OCI-LY1 (cell line): ENCODE data around the gene TFB2M.

Source experiments
- H2AFZ ChIP-seq: fragments of 200-600 bp; sonication (generic), shearing (Covaris generic); 2 replicates; pipeline ENCODE4 v1.6.0; 2014; ENCODE audit warnings: antibody characterized with exemption, mild to moderate bottlenecking, low read length
- H3F3A ChIP-seq: fragments of 200-600 bp; sonication (generic), shearing (Covaris generic); 2 replicates; pipeline ENCODE4 v1.6.0; 2014; ENCODE audit warnings: mild to moderate bottlenecking, antibody characterized with exemption, low read length, moderate library complexity; ENCODE audit not compliant: insufficient read depth
- H3K27ac ChIP-seq: fragments of 200-600 bp; sonication (generic); 2 replicates; pipeline ENCODE4 v1.5.1; 2014; ENCODE audit warnings: low read length, mixed run types, mild to moderate bottlenecking, low read depth; ENCODE audit not compliant: poor library complexity, severe bottlenecking
- H3K27me3 ChIP-seq: fragments of 200-600 bp; sonication (generic); 2 replicates; pipeline ENCODE4 v1.6.0; 2014; ENCODE audit warnings: antibody characterized with exemption, mild to moderate bottlenecking, low read length, moderate library complexity; ENCODE audit not compliant: insufficient read depth
- H3K36me3 ChIP-seq: fragments of 200-600 bp; sonication (generic); 2 replicates; pipeline ENCODE4 v1.6.1; 2014; ENCODE audit warnings: mild to moderate bottlenecking, antibody characterized with exemption, low read length, moderate library complexity, mixed read lengths; ENCODE audit not compliant: insufficient read depth
- H3K4me1 ChIP-seq: fragments of 200-600 bp; sonication (generic); 2 replicates; pipeline ENCODE4 v1.5.1; 2014; ENCODE audit warnings: mild to moderate bottlenecking, low read length, moderate library complexity; ENCODE audit not compliant: insufficient read depth, severe bottlenecking
- H3K4me2 ChIP-seq: fragments of 200-600 bp; sonication (generic), shearing (Covaris generic); 2 replicates; pipeline ENCODE4 v1.6.1; 2014; ENCODE audit warnings: low read length
- H3K4me3 ChIP-seq: fragments of 200-600 bp; sonication (generic); 2 replicates; pipeline ENCODE4 v1.5.1; 2014; ENCODE audit warnings: low read length, low read depth, mild to moderate bottlenecking, mixed read lengths; ENCODE audit not compliant: poor library complexity, severe bottlenecking
- H3K79me2 ChIP-seq: fragments of 200-600 bp; shearing (Covaris generic); 2 replicates; pipeline ENCODE4 v1.6.1; 2016; ENCODE audit warnings: mixed run types, low read length, mixed read lengths; ENCODE audit not compliant: insufficient read depth
- H3K9ac ChIP-seq: fragments of 200-600 bp; sonication (generic), shearing (Covaris generic); 2 replicates; pipeline ENCODE4 v1.6.1; 2014; ENCODE audit warnings: mild to moderate bottlenecking, low read length, mixed read lengths
- H3K9me2 ChIP-seq: fragments of 200-600 bp; sonication (generic), shearing (Covaris generic); 2 replicates; pipeline ENCODE4 v1.6.1; 2014; ENCODE audit warnings: low read depth, mild to moderate bottlenecking, low read length, mixed read lengths
- H3K9me3 ChIP-seq: fragments of 200-600 bp; shearing (Covaris generic); 2 replicates; pipeline ENCODE4 v1.6.1; 2014; ENCODE audit warnings: low read length, mixed read lengths
- H4K20me1 ChIP-seq: fragments of 200-600 bp; sonication (generic), shearing (Covaris generic); 2 replicates; pipeline ENCODE4 v1.6.0; 2016; ENCODE audit warnings: mild to moderate bottlenecking, low read length; ENCODE audit not compliant: insufficient read depth
- CTCF ChIP-seq: fragments of 200-600 bp; sonication (generic), shearing (Covaris generic); IDR thresholded peaks from 2 replicates; pipeline ENCODE4 v1.5.1; 2017; ENCODE audit warnings: mild to moderate bottlenecking, antibody characterized with exemption, low read length, moderate library complexity, mixed read lengths
- EZH2 ChIP-seq: fragments of 200-600 bp; sonication (generic), shearing (Covaris generic); IDR thresholded peaks from 2 replicates; pipeline ENCODE4 v1.8.0; 2017; ENCODE audit warnings: borderline replicate concordance, mixed run types, mild to moderate bottlenecking, antibody characterized with exemption, low read length, moderate library complexity, mixed read lengths

Gene TFB2M

GRCh38 chr1:246537441-246537840 lies 28.6 kb downstream of the TFB2M start:
- no peaks in the 10 kb centered on the region for H3K9me3 ChIP-seq
- H3K36me3 ChIP-seq: peaks cover 18% of the 10 kb centered on the region
- no peaks in the 10 kb centered on the region for H4K20me1 ChIP-seq
- H3F3A ChIP-seq: no peaks in the 10 kb centered on the region
- no peak overlapping the region for H3K4me2 ChIP-seq
- no peak overlapping the region for H3K27ac ChIP-seq
- no peaks in the 10 kb centered on the region for H3K9me2 ChIP-seq
- H3K4me1 ChIP-seq: no peaks in the 10 kb centered on the region
- no peaks in the 10 kb centered on the region for H3K27me3 ChIP-seq
- H3K9ac ChIP-seq: no peak overlapping the region
- H3K4me3 ChIP-seq: no peak overlapping the region
- TF ChIP-seq EZH2 (no peak), CTCF (no peak)
- H2AFZ ChIP-seq: no peak overlapping the region
- no peaks in the 10 kb centered on the region for H3K79me2 ChIP-seq

GRCh38 chr1:246534114-246534513 lies 31.9 kb downstream of the TFB2M start:
- Histone ChIP-seq H3F3A (no peaks in the 10 kb centered on the region), H3K27ac (no peak overlapping the region), H3K9me2 (no peaks in the 10 kb centered on the region), H4K20me1 (no peaks in the 10 kb centered on the region), H3K4me3 (no peak overlapping the region), H3K9me3 (peaks cover 9% of the 10 kb centered on the region; the same call in 1 of the 2 replicates), H3K79me2 (no peaks in the 10 kb centered on the region), H3K36me3 (no peaks in the 10 kb centered on the region; the same call in 1 of the 2 replicates), H3K27me3 (peaks cover 7% of the 10 kb centered on the region; the same call in 1 of the 2 replicates), H3K4me1 (no peaks in the 10 kb centered on the region), H3K9ac (no peak overlapping the region), H3K4me2 (no peak overlapping the region), H2AFZ (no peak overlapping the region)
- TF ChIP-seq CTCF (no peak), EZH2 (no peak)

- no peak overlapping the region for H3K27ac ChIP-seq
Measured at GRCh38 chr1:246533371-246533905, 32.6 kb downstream of the TFB2M start.

More at GRCh38 chr1:246533371-246533905, 32.6 kb downstream of the TFB2M start:
- peaks cover 7% of the 10 kb centered on the region; the same call in 1 of the 2 replicates for H3K27me3 ChIP-seq
- H3K9ac ChIP-seq: no peak overlapping the region
- no peak overlapping the region for H2AFZ ChIP-seq
- TF ChIP-seq EZH2 (no peak), CTCF (no peak)
- H3K36me3 ChIP-seq: no peaks in the 10 kb centered on the region; the same call in 1 of the 2 replicates
- H3K4me3 ChIP-seq: no peak overlapping the region
- H3K9me2 ChIP-seq: no peaks in the 10 kb centered on the region
- no peaks in the 10 kb centered on the region for H3F3A ChIP-seq
- H3K4me1 ChIP-seq: no peaks in the 10 kb centered on the region
- H3K79me2 ChIP-seq: no peaks in the 10 kb centered on the region
- peaks cover 9% of the 10 kb centered on the region; the same call in 1 of the 2 replicates for H3K9me3 ChIP-seq
- no peaks in the 10 kb centered on the region for H4K20me1 ChIP-seq
- H3K4me2 ChIP-seq: no peak overlapping the region
